H1 (cell line): ENCODE data around the gene NPTX1. TPM values are rescaled to one million over a fixed set of nuclear protein-coding genes. Genes with fewer than 3 reads are reported as not detected.

Experiments used
- POLR2AphosphoS5 ChIP-seq: IDR thresholded peaks from 2 replicates; pipeline ENCODE4 v1.6.1; 2011; ENCODE audit warnings: low read depth, low read length
- RAD21 ChIP-seq, 2 experiments: IDR thresholded peaks in 1 of 2; conservative IDR thresholded peaks in 1 of 2; 2 replicates each; pipeline ENCODE4 v1.6.1; 2011; ENCODE audit warnings: low read depth in 2 of 2, low read length in 2 of 2, improper control_type of control experiment in 1 of 2, inconsistent platforms in 1 of 2, mild to moderate bottlenecking in 1 of 2, moderate library complexity in 1 of 2
- SIX5 ChIP-seq: IDR thresholded peaks from 2 replicates; pipeline ENCODE4 v1.6.1; 2011; ENCODE audit warnings: mild to moderate bottlenecking, low read depth, low read length
- TCF12 ChIP-seq: IDR thresholded peaks from 2 replicates; pipeline ENCODE4 v1.6.1; 2011; ENCODE audit warnings: low read depth, mild to moderate bottlenecking, low read length
- TEAD4 ChIP-seq: IDR thresholded peaks from 2 replicates; pipeline ENCODE4 v1.6.1; 2012; ENCODE audit warnings: low read depth, low read length, inconsistent platforms, mixed read lengths
- YY1 ChIP-seq: IDR thresholded peaks from 2 replicates; pipeline ENCODE4 v1.6.1; 2011; ENCODE audit warnings: low read depth, mild to moderate bottlenecking, low read length
- polyA plus RNA-seq, 7 experiments: library from polyadenylated mRNA; depleted of rRNA in 3 of 7; stranded (reverse) in 5 of 7; unstranded in 2 of 7; fragments of >200 nt in 5 of 7; fragments of 200-250 nt in 2 of 7; gene quantifications; 1 replicate in 5 of 7; 2 replicates in 1 of 7; 4 replicates in 1 of 7; pipeline versions ENCODE4 v1.2.1 to v1.2.3, GENCODE V29; 2011 to 2013; ENCODE audit warnings: missing spikeins in 2 of 7, mixed read lengths in 2 of 7
- total RNA-seq: library from RNA; stranded (reverse); fragmentation: NEBNext Ultra II Directional; extraction: Animal tissue kit (Norgen Biotek cat#: 25700); gene quantifications from 2 replicates; pipeline ENCODE4 v1.2.1, GENCODE V29; 2021

The NPTX1 gene
- total and polyA plus RNA-seq, 2 of the 8 experiments (the other 6 are each of a cell fraction or from before 2014, with no cell fraction given) = 12.0 to 17.9 TPM

DNA sequence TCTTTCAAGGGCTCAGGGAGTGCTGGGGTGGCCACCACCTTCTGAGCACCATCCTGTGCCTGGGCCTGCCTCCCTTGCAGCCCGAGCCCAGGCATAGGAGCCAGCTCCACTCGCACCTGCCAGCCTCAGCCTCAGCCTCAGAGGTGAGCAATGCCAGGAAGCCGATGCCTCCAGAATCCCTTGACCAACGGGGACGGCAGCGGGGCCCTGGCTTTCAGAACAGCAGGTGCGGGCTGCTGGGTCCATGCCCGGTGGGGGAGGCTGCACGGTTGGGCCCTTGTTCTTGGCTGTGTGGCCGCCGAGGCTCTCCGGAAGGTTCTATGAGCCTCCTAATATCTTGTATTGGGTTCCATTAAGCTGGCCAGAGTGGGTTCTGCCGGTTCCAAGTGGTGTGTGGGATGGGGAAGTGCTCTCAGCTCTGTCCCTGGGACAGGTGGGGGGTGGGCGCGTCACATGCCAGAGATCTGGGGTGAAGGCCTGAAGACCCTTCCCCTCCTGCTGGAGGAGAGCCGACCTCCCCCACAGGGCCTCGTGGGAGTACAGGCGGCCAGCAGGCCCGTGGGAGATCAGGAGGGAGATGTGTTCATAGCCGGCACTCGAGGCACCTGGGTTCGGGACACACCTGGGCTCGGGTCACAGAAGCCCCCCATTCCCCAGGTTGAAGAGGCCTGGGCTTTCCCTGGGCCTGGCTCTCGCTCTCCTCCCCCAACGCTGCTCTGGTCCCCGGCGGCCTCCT, 27.0 kb downstream of the NPTX1 start (continued):
- TF ChIP-seq TEAD4 = no peak
- no peak for TF ChIP-seq SIX5
- TF ChIP-seq POLR2AphosphoS5 = no peak
- TF ChIP-seq RAD21 (IDR thresholded peaks at IDR 0.05 in 1 of 2, conservative IDR thresholded peaks at IDR 0.05 in 1 of 2; ENCODE audit: low read depth in 2 of 2, low read length in 2 of 2) = no peak
- no peak for TF ChIP-seq YY1
- TF ChIP-seq TCF12 = no peak
